ENCODE measurements around the gene ANKRD29.

ANKRD29 gene

GRCh38 chr18:23632615-23633014 is 30.1 kb downstream of the ANKRD29 start:
- TF ChIP-seq, protein P1, sequence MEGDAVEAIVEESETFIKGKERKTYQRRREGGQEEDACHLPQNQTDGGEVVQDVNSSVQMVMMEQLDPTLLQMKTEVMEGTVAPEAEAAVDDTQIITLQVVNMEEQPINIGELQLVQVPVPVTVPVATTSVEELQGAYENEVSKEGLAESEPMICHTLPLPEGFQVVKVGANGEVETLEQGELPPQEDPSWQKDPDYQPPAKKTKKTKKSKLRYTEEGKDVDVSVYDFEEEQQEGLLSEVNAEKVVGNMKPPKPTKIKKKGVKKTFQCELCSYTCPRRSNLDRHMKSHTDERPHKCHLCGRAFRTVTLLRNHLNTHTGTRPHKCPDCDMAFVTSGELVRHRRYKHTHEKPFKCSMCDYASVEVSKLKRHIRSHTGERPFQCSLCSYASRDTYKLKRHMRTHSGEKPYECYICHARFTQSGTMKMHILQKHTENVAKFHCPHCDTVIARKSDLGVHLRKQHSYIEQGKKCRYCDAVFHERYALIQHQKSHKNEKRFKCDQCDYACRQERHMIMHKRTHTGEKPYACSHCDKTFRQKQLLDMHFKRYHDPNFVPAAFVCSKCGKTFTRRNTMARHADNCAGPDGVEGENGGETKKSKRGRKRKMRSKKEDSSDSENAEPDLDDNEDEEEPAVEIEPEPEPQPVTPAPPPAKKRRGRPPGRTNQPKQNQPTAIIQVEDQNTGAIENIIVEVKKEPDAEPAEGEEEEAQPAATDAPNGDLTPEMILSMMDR (IDR thresholded peaks at IDR 0.05; ENCODE audit: poor library complexity, severe bottlenecking): no peak
- no peak overlapping the region for H3K4me3 ChIP-seq (ENCODE audit: severe bottlenecking)
- no peak for ATAC-seq (ENCODE audit: low read depth)
- no peak overlapping the region for H3K27ac ChIP-seq (ENCODE audit: poor library complexity, severe bottlenecking)
- H3K4me1 ChIP-seq (ENCODE audit: insufficient read depth, poor library complexity, severe bottlenecking): peaks cover 32% of the 10 kb centered on the region
- DNase-seq (ENCODE audit: low spot score): no peak
- no peaks in the 10 kb centered on the region for H3K36me3 ChIP-seq (ENCODE audit: low read depth)
- no peaks in the 10 kb centered on the region for H3K27me3 ChIP-seq (ENCODE audit: insufficient read depth, poor library complexity, severe bottlenecking)
- H3K9me3 ChIP-seq (ENCODE audit: severe bottlenecking): no peaks in the 10 kb centered on the region

GRCh38 chr18:23631746-23632145 is 31.0 kb downstream of the ANKRD29 start:
- TF ChIP-seq, protein P1 (IDR thresholded peaks at IDR 0.05; ENCODE audit: poor library complexity, severe bottlenecking): no peak

GRCh38 chr18:23631312-23631711 is 31.4 kb downstream of the ANKRD29 start:
- no peak for ATAC-seq (ENCODE audit: low read depth)
- DNase-seq (ENCODE audit: low spot score): no peak
- Histone ChIP-seq H3K36me3 (ENCODE audit: low read depth) (no peaks in the 10 kb centered on the region), H3K27ac (ENCODE audit: poor library complexity, severe bottlenecking) (no peak overlapping the region), H3K4me1 (ENCODE audit: insufficient read depth, poor library complexity, severe bottlenecking) (peaks cover 39% of the 10 kb centered on the region), H3K9me3 (ENCODE audit: severe bottlenecking) (no peaks in the 10 kb centered on the region), H3K4me3 (ENCODE audit: severe bottlenecking) (no peak overlapping the region), H3K27me3 (ENCODE audit: insufficient read depth, poor library complexity, severe bottlenecking) (no peaks in the 10 kb centered on the region)
- TF ChIP-seq, protein P1 (IDR thresholded peaks at IDR 0.05; ENCODE audit: poor library complexity, severe bottlenecking): no peak

More at GRCh38 chr18:23631746-23632145, 31.0 kb downstream of the ANKRD29 start:
- no peaks in the 10 kb centered on the region for H3K27me3 ChIP-seq (ENCODE audit: insufficient read depth, poor library complexity, severe bottlenecking)
- H3K4me1 ChIP-seq (ENCODE audit: insufficient read depth, poor library complexity, severe bottlenecking): peaks cover 40% of the 10 kb centered on the region
- DNase-seq (ENCODE audit: low spot score) (no peak), ATAC-seq (ENCODE audit: low read depth) (no peak)
- no peaks in the 10 kb centered on the region for H3K36me3 ChIP-seq (ENCODE audit: low read depth)
- H3K4me3 ChIP-seq (ENCODE audit: severe bottlenecking): no peak overlapping the region
- H3K27ac ChIP-seq (ENCODE audit: poor library complexity, severe bottlenecking): no peak overlapping the region
- H3K9me3 ChIP-seq (ENCODE audit: severe bottlenecking): no peaks in the 10 kb centered on the region

DNA sequence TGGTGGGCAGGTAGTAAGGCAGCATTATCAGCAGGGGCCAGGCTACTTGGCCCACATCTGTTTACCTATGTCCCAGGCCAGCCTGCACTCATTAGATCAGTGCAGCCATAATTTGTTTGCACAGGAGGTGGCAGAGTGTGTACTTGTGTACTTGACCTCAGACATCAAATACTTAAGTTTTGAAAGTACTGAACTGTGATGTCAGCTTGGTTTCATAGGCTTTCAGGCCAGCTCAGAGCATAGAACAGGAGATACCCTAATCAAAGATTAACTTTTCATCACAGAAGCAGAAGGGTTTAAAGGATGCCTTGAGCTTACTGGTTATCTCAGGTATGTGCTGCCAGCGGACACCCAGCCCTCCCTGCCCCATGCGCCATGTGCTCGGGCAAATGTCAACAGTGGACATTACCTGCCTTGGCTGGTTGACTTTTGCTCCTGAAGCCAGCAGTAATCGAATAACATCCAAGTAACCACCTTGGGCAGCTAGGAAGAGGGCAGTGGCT is 33.2 kb downstream of the ANKRD29 start:
- Histone ChIP-seq H3K27me3 (ENCODE audit: insufficient read depth, poor library complexity, severe bottlenecking) (no peaks in the 10 kb centered on the region), H3K4me3 (ENCODE audit: severe bottlenecking) (no peak overlapping the region), H3K36me3 (ENCODE audit: low read depth) (no peaks in the 10 kb centered on the region), H3K9me3 (ENCODE audit: severe bottlenecking) (no peaks in the 10 kb centered on the region), H3K27ac (ENCODE audit: poor library complexity, severe bottlenecking) (no peak overlapping the region), H3K4me1 (ENCODE audit: insufficient read depth, poor library complexity, severe bottlenecking) (peaks cover 38% of the 10 kb centered on the region)
- no peak for ATAC-seq (ENCODE audit: low read depth)
- TF ChIP-seq, protein P1 (IDR thresholded peaks at IDR 0.05; ENCODE audit: poor library complexity, severe bottlenecking): no peak
- DNase-seq (ENCODE audit: low spot score): no peak

DNA sequence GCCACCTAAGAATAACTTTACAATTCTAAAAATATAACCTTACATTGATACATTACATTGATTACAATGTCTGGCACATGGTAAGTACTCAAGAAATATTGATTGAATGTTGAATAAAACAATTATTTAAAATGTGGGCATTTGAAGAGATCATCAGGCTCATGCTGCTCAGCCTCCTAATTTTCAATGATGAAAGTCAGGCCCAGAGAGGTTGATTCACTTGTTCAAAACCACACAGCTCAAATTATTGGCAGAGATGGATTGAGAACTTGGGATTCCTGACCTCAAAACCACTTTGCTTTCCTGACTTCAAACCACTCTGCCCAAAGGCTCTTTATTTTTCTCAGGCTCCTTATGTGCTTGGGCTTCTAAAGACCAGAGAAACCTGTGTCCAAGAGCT is 34.7 kb downstream of the ANKRD29 start:
- Histone ChIP-seq H3K4me1 (ENCODE audit: insufficient read depth, poor library complexity, severe bottlenecking) (peaks cover 37% of the 10 kb centered on the region), H3K36me3 (ENCODE audit: low read depth) (no peaks in the 10 kb centered on the region), H3K9me3 (ENCODE audit: severe bottlenecking) (no peaks in the 10 kb centered on the region), H3K4me3 (ENCODE audit: severe bottlenecking) (no peak overlapping the region), H3K27ac (ENCODE audit: poor library complexity, severe bottlenecking) (peak overlapping the region; percentile 96), H3K27me3 (ENCODE audit: insufficient read depth, poor library complexity, severe bottlenecking) (no peaks in the 10 kb centered on the region)
- no peak for DNase-seq (ENCODE audit: low spot score)
- TF ChIP-seq, protein P1 (IDR thresholded peaks at IDR 0.05; ENCODE audit: poor library complexity, severe bottlenecking): no peak
- ATAC-seq (ENCODE audit: low read depth): no peak

All from RWPE2 (cell line).